Neural cell (in vitro differentiated cells): ENCODE data around the gene CSNK1A1L. TPM values are rescaled to one million over a fixed set of nuclear protein-coding genes. Genes with fewer than 3 reads are reported as not detected.

Experiments
- H2AFZ ChIP-seq: fragments of 200-600, 300-800 bp; sonication (generic), shearing (Covaris generic); 2 replicates; pipeline ENCODE4 v1.6.0; 2014; ENCODE audit warnings: low read depth, mild to moderate bottlenecking, antibody characterized with exemption, low read length, moderate library complexity
- H3F3A ChIP-seq: fragments of 200-600 bp; shearing (Covaris generic); 2 replicates; pipeline ENCODE4 v1.6.1; 2016; ENCODE audit warnings: mild to moderate bottlenecking, moderate library complexity, mixed read lengths, antibody characterized with exemption, low read length; ENCODE audit not compliant: insufficient read depth, poor library complexity, severe bottlenecking
- H3K27ac ChIP-seq: fragments of 200-600, 300-800 bp; sonication (generic), shearing (Covaris generic); 2 replicates; pipeline ENCODE4 v1.5.1; 2014; ENCODE audit warnings: mild to moderate bottlenecking, low read length, moderate library complexity
- H3K27me3 ChIP-seq: fragments of 300-800, 200-600 bp; sonication (generic), shearing (Covaris generic); 2 replicates; pipeline ENCODE4 v1.6.0; 2014; ENCODE audit warnings: mild to moderate bottlenecking, low read depth, low read length, moderate library complexity; ENCODE audit not compliant: insufficient read depth
- H3K36me3 ChIP-seq: fragments of 300-800, 200-600 bp; sonication (generic), shearing (Covaris generic); 2 replicates; pipeline ENCODE4 v1.5.1; 2014; ENCODE audit warnings: mild to moderate bottlenecking, antibody characterized with exemption, low read length, moderate library complexity; ENCODE audit not compliant: insufficient read depth
- H3K4me2 ChIP-seq: fragments of 300-800, 200-600 bp; sonication (generic), shearing (Covaris generic); 2 replicates; pipeline ENCODE4 v1.6.0; 2014; ENCODE audit warnings: mild to moderate bottlenecking, low read length
- H3K4me3 ChIP-seq: fragments of 300-800, 200-600 bp; sonication (generic), shearing (Covaris generic); 2 replicates; pipeline ENCODE4 v1.5.1; 2014; ENCODE audit warnings: mild to moderate bottlenecking, low read length, moderate library complexity
- H3K79me2 ChIP-seq: fragments of 200-600 bp; shearing (Covaris generic); replicated peaks from 2 replicates; pipeline ENCODE4 v1.6.0; 2014; ENCODE audit warnings: mild to moderate bottlenecking, low read length, moderate library complexity; ENCODE audit not compliant: insufficient read depth
- H3K9ac ChIP-seq: fragments of 300-800, 200-600 bp; sonication (generic), shearing (Covaris generic); 2 replicates; pipeline ENCODE4 v1.6.1; 2016; ENCODE audit warnings: mild to moderate bottlenecking, low read length, mixed read lengths
- H3K9me2 ChIP-seq: fragments of 200-600 bp; shearing (Covaris generic); 2 replicates; pipeline ENCODE4 v1.6.1; 2016; ENCODE audit warnings: mild to moderate bottlenecking, low read length, mixed read lengths; ENCODE audit not compliant: insufficient read depth
- H3K9me3 ChIP-seq: fragments of 200-600, 300-800 bp; sonication (generic), shearing (Covaris generic); 2 replicates; pipeline ENCODE4 v1.6.1; 2016; ENCODE audit warnings: mild to moderate bottlenecking, mixed run types, low read length, moderate library complexity, mixed read lengths
- H4K20me1 ChIP-seq: fragments of 200-600 bp; shearing (Covaris generic); 2 replicates; pipeline ENCODE4 v1.6.1; 2016; ENCODE audit warnings: mild to moderate bottlenecking, mixed run types; ENCODE audit not compliant: insufficient read depth
- EP300 ChIP-seq: fragments of 450-650 bp; conservative IDR thresholded peaks from 2 replicates; pipeline ENCODE4 v1.6.1; 2014; ENCODE audit warnings: antibody characterized with exemption, mild to moderate bottlenecking, moderate library complexity; ENCODE audit not compliant: poor library complexity, severe bottlenecking
- EZH2 ChIP-seq: fragments of 200-600, 300-800 bp; shearing (Covaris generic), sonication (generic); IDR thresholded peaks from 2 replicates; pipeline ENCODE4 v1.6.1; 2014; ENCODE audit warnings: antibody characterized with exemption, low read length, borderline replicate concordance, mild to moderate bottlenecking; ENCODE audit not compliant: insufficient read depth, poor library complexity, severe bottlenecking
- MXI1 ChIP-seq: fragments of 450-650 bp; conservative IDR thresholded peaks from 2 replicates; pipeline ENCODE4 v1.6.1; 2014; ENCODE audit warnings: antibody characterized with exemption, mild to moderate bottlenecking; ENCODE audit not compliant: poor library complexity, severe bottlenecking
- POLR2AphosphoS5 ChIP-seq: IDR thresholded peaks from 2 replicates; pipeline ENCODE4 v1.6.1; 2012
- RAD21 ChIP-seq: fragments of 450-650 bp; conservative IDR thresholded peaks from 2 replicates; pipeline ENCODE4 v1.6.1; 2014; ENCODE audit warnings: antibody characterized with exemption, mild to moderate bottlenecking, moderate library complexity
- SMC3 ChIP-seq: fragments of 450-650 bp; conservative IDR thresholded peaks from 2 replicates; pipeline ENCODE4 v1.6.1; 2014; ENCODE audit warnings: antibody characterized with exemption, mild to moderate bottlenecking, moderate library complexity; ENCODE audit not compliant: poor library complexity
- TAF1 ChIP-seq: IDR thresholded peaks from 2 replicates; pipeline ENCODE4 v1.6.1; 2012; ENCODE audit warnings: low read depth
- polyA plus RNA-seq: library from polyadenylated mRNA; depleted of rRNA; stranded (reverse); fragments of >200 nt; gene quantifications from 2 replicates; pipeline ENCODE4 v1.2.3, GENCODE V29; 2014
- TF ChIP-seq, protein P1 (sequence below): fragments of 450-650 bp; IDR thresholded peaks from 2 replicates; pipeline ENCODE4 v1.5.1; 2014; ENCODE audit warnings: antibody characterized with exemption, mild to moderate bottlenecking, moderate library complexity; ENCODE audit not compliant: poor library complexity, severe bottlenecking
- TF ChIP-seq, protein P2 (sequence below): IDR thresholded peaks from 2 replicates; pipeline ENCODE4 v1.6.1; 2012; ENCODE audit warnings: borderline replicate concordance

The CSNK1A1L gene
- polyA plus RNA-seq, 1 donor from 2014 or later: not detected

- H3K4me3 ChIP-seq: no peak overlapping the region
- H3K9me3 ChIP-seq: no peaks in the 10 kb centered on the region
- no peaks in the 10 kb centered on the region for H3K27me3 ChIP-seq
- H4K20me1 ChIP-seq: no peaks in the 10 kb centered on the region
- no peak overlapping the region for H2AFZ ChIP-seq
- no peak overlapping the region for H3K27ac ChIP-seq
- H3K36me3 ChIP-seq: no peaks in the 10 kb centered on the region
- H3K79me2 ChIP-seq: no peaks in the 10 kb centered on the region
- no peak overlapping the region for H3K4me2 ChIP-seq
- no peak for TF ChIP-seq POLR2AphosphoS5
- TF ChIP-seq, protein P1, sequence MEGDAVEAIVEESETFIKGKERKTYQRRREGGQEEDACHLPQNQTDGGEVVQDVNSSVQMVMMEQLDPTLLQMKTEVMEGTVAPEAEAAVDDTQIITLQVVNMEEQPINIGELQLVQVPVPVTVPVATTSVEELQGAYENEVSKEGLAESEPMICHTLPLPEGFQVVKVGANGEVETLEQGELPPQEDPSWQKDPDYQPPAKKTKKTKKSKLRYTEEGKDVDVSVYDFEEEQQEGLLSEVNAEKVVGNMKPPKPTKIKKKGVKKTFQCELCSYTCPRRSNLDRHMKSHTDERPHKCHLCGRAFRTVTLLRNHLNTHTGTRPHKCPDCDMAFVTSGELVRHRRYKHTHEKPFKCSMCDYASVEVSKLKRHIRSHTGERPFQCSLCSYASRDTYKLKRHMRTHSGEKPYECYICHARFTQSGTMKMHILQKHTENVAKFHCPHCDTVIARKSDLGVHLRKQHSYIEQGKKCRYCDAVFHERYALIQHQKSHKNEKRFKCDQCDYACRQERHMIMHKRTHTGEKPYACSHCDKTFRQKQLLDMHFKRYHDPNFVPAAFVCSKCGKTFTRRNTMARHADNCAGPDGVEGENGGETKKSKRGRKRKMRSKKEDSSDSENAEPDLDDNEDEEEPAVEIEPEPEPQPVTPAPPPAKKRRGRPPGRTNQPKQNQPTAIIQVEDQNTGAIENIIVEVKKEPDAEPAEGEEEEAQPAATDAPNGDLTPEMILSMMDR: no peak
- no peak for TF ChIP-seq EZH2
- TF ChIP-seq EP300: no peak
- no peak for TF ChIP-seq SMC3
- no peak for TF ChIP-seq RAD21
- no peak for TF ChIP-seq MXI1
- TF ChIP-seq TAF1: no peak
- TF ChIP-seq, protein P2, sequence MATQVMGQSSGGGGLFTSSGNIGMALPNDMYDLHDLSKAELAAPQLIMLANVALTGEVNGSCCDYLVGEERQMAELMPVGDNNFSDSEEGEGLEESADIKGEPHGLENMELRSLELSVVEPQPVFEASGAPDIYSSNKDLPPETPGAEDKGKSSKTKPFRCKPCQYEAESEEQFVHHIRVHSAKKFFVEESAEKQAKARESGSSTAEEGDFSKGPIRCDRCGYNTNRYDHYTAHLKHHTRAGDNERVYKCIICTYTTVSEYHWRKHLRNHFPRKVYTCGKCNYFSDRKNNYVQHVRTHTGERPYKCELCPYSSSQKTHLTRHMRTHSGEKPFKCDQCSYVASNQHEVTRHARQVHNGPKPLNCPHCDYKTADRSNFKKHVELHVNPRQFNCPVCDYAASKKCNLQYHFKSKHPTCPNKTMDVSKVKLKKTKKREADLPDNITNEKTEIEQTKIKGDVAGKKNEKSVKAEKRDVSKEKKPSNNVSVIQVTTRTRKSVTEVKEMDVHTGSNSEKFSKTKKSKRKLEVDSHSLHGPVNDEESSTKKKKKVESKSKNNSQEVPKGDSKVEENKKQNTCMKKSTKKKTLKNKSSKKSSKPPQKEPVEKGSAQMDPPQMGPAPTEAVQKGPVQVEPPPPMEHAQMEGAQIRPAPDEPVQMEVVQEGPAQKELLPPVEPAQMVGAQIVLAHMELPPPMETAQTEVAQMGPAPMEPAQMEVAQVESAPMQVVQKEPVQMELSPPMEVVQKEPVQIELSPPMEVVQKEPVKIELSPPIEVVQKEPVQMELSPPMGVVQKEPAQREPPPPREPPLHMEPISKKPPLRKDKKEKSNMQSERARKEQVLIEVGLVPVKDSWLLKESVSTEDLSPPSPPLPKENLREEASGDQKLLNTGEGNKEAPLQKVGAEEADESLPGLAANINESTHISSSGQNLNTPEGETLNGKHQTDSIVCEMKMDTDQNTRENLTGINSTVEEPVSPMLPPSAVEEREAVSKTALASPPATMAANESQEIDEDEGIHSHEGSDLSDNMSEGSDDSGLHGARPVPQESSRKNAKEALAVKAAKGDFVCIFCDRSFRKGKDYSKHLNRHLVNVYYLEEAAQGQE: no peak
- no peak overlapping the region for H3K9ac ChIP-seq
- H3K9me2 ChIP-seq: no peaks in the 10 kb centered on the region
- no peaks in the 10 kb centered on the region for H3F3A ChIP-seq
Measured at GRCh38 chr13:37085606-37086005, 19.9 kb downstream of the CSNK1A1L start.

DNA sequence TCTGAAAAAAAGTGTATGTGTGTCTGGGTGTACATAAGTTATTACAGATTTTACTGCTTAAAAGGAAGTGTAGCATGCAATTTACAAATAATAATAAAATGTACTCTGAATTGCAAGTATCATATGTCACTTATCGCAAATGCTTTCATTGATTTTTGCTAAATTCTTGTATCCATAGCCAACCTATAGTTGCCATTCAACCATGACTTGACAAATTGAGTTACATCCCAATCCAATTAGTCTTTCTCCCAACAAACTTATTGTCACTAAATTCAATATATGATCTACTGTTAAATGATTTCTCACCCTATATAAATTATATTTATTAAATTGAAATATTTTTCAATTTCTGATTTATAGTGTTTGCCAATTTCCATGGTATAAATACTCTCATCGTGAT lies 28.6 kb downstream of the CSNK1A1L start:
- no peaks in the 10 kb centered on the region for H3F3A ChIP-seq
- H3K79me2 ChIP-seq: no peaks in the 10 kb centered on the region
- H2AFZ ChIP-seq: no peak overlapping the region
- no peaks in the 10 kb centered on the region for H4K20me1 ChIP-seq
- H3K4me3 ChIP-seq: no peak overlapping the region
- no peak overlapping the region for H3K9ac ChIP-seq
- no peak overlapping the region for H3K27ac ChIP-seq
- H3K4me2 ChIP-seq: no peak overlapping the region
- H3K9me3 ChIP-seq: no peaks in the 10 kb centered on the region
- H3K36me3 ChIP-seq: no peaks in the 10 kb centered on the region
- H3K27me3 ChIP-seq: no peaks in the 10 kb centered on the region
- no peaks in the 10 kb centered on the region for H3K9me2 ChIP-seq
- TF ChIP-seq POLR2AphosphoS5: no peak
- no peak for TF ChIP-seq EP300
- TF ChIP-seq TAF1: no peak
- TF ChIP-seq RAD21: no peak
- TF ChIP-seq MXI1: no peak
- TF ChIP-seq, protein P1: no peak
- no peak for TF ChIP-seq SMC3
- TF ChIP-seq, protein P2: no peak
- no peak for TF ChIP-seq EZH2
